ENCODE data around the gene VDAC2.

VDAC2 gene

DNA sequence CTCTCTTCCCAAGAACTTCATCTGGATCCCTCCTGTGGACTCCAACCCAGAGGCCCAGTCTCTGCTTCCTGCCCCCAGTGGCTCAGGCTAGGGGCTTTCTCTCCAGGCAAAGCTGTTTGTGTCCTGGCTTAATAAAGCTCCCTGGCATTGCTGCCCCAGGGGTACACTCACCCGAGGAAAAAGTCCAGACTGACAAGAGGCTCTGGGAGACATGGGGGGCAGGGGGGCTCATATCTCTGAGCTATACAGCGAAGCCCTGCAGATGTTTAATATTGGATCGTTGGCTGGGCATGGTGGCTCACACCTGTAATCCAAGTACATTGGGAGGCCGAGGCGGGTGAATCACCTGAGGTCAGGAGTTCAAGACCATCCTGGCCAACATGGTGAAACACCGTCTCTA lies 35.9 kb downstream of the VDAC2 start:
- FAIRE-seq (no peak), DNase-seq (ENCODE audit: insufficient read length, low spot score) (no peak)
- TF ChIP-seq TAF1 (IDR thresholded peaks at IDR 0.05; ENCODE audit: low read depth, low read length) (no peak), POLR2AphosphoS5 (IDR thresholded peaks at IDR 0.05; ENCODE audit: low read depth, low read length) (no peak), POLR2A (IDR thresholded peaks at IDR 0.05; ENCODE audit: low read depth, low read length) (no peak), PAX5 (IDR thresholded peaks at IDR 0.05; ENCODE audit: insufficient read depth, low read length, severe bottlenecking) (no peak), POU2F2 (IDR thresholded peaks at IDR 0.05; ENCODE audit: low read depth, low read length) (no peak), SPI1 (IDR thresholded peaks at IDR 0.05; ENCODE audit: low read depth, low read length) (no peak)

DNA sequence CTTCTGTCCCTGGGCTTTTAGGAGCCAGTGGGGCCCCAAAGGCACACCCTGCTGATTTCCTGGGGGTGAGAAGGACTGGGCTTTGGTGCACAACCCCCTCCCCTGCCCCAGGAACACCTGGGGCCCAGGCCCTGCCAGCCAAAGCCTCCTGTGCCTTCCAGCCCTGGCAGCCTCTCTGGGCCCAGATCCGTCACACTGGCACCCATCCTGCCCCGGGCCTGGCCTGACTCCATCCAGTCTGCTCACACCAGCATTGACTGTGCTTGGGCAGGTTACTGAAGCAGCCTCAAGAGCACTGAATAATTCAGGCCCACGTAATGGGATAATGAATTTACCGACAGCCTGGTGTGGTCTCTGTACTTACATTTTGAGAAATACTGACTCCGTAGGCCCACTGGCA lies 37.2 kb downstream of the VDAC2 start:
- FAIRE-seq = no peak
- DNase-seq (ENCODE audit: insufficient read length, low spot score) = no peak
- TF ChIP-seq SPI1 (IDR thresholded peaks at IDR 0.05; ENCODE audit: low read depth, low read length) = no peak
- TF ChIP-seq TAF1 (IDR thresholded peaks at IDR 0.05; ENCODE audit: low read depth, low read length) = no peak
- no peak for TF ChIP-seq PAX5 (IDR thresholded peaks at IDR 0.05; ENCODE audit: insufficient read depth, low read length, severe bottlenecking)
- no peak for TF ChIP-seq POLR2A (IDR thresholded peaks at IDR 0.05; ENCODE audit: low read depth, low read length)
- no peak for TF ChIP-seq POLR2AphosphoS5 (IDR thresholded peaks at IDR 0.05; ENCODE audit: low read depth, low read length)
- no peak for TF ChIP-seq POU2F2 (IDR thresholded peaks at IDR 0.05; ENCODE audit: low read depth, low read length)

DNA sequence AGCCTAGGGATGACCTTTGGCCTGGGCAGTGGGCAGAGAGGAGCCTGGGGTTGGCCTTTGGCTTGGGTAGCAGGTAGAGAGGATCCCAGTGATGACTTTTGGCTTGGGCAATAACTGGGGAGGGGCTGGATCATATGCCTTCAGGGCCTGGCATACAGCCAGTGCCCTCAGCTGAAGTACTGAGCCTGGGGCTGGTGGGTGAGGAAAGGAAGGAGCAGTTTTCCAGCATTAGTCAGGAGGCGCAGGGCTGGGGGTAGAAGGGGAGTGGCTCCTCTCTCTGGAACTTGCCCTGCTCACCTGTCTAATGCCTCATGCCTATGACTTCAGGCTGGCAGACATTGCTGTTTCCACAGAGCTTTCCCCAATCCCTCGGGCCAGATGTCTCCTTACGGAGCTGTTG lies 40.3 kb downstream of the VDAC2 start:
- FAIRE-seq = no peak
- no peak for DNase-seq (ENCODE audit: insufficient read length, low spot score)
- TF ChIP-seq TAF1 (IDR thresholded peaks at IDR 0.05; ENCODE audit: low read depth, low read length) (no peak), POLR2AphosphoS5 (IDR thresholded peaks at IDR 0.05; ENCODE audit: low read depth, low read length) (no peak), POU2F2 (IDR thresholded peaks at IDR 0.05; ENCODE audit: low read depth, low read length) (no peak), POLR2A (IDR thresholded peaks at IDR 0.05; ENCODE audit: low read depth, low read length) (no peak), PAX5 (IDR thresholded peaks at IDR 0.05; ENCODE audit: insufficient read depth, low read length, severe bottlenecking) (no peak), SPI1 (IDR thresholded peaks at IDR 0.05; ENCODE audit: low read depth, low read length) (no peak)

DNA sequence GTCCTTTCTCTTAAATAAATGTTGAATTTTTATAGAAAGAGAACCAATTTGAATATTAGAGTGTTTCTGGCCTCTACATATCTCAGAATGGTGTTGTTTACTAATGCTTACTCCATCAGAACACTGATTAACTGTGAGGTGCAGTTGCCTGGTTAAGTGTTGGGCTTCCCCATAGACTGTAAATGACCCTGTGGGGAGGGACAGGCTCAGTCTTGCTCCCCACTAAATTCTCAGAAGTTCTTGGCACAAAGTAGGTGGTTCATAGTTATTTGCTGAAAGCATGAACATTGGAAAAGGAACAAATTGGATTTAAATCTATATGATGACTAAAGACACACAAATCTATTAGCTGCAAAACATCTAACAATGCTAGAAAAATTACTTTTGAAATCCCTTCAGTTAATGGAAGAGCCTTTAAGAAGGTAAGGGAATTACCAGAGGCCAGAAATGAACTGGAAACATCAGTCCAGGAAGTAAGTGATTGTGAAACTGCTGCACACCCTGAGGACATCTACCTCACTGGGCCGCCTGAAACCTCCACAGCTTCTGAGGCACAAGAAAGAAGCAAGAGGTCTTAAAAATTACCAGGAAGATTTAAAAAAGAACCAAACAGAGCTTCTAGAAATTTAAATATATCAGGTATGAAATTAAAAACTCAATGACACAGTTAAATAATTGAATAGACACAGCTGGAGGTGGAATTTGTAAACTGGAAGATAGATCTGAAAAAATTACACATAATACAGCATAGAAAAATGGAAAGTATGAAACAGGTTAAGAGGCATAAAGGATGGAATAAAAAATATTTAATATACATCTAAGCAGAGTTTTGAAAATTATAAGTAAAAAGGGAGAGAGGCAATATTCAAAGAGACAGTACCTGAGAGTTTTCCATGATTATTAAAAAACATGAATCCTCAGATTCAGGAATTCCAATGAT lies 43.0 kb downstream of the VDAC2 start:
- DNase-seq (ENCODE audit: insufficient read length, low spot score) (no peak), FAIRE-seq (no peak)
- TF ChIP-seq TAF1 (IDR thresholded peaks at IDR 0.05; ENCODE audit: low read depth, low read length) = no peak
- TF ChIP-seq POLR2AphosphoS5 (IDR thresholded peaks at IDR 0.05; ENCODE audit: low read depth, low read length) = no peak
- no peak for TF ChIP-seq POU2F2 (IDR thresholded peaks at IDR 0.05; ENCODE audit: low read depth, low read length)

DNA sequence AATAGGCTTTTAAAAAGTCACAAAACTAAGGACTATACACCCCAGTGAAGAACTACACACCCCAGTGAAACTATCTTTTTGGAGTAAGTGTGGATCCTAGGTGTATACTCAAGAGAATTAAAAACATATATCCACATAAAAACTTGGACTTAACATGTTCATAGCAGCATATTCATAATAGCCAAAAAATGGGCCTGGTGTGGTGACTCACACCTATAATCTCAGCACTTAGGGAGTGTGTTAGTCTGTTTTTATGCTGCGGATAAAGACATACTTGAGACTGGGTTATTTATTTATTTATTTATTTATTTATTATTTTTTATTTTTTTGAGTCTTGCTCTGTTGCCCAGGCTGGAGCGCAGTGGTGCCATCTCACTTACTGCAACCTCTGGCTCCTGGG lies 44.1 kb downstream of the VDAC2 start:
- TF ChIP-seq PAX5 (IDR thresholded peaks at IDR 0.05; ENCODE audit: insufficient read depth, low read length, severe bottlenecking) (no peak), POLR2AphosphoS5 (IDR thresholded peaks at IDR 0.05; ENCODE audit: low read depth, low read length) (no peak), TAF1 (IDR thresholded peaks at IDR 0.05; ENCODE audit: low read depth, low read length) (no peak), POLR2A (IDR thresholded peaks at IDR 0.05; ENCODE audit: low read depth, low read length) (no peak), POU2F2 (IDR thresholded peaks at IDR 0.05; ENCODE audit: low read depth, low read length) (no peak), SPI1 (IDR thresholded peaks at IDR 0.05; ENCODE audit: low read depth, low read length) (no peak)
- no peak for DNase-seq (ENCODE audit: insufficient read length, low spot score)
- FAIRE-seq = no peak

DNA sequence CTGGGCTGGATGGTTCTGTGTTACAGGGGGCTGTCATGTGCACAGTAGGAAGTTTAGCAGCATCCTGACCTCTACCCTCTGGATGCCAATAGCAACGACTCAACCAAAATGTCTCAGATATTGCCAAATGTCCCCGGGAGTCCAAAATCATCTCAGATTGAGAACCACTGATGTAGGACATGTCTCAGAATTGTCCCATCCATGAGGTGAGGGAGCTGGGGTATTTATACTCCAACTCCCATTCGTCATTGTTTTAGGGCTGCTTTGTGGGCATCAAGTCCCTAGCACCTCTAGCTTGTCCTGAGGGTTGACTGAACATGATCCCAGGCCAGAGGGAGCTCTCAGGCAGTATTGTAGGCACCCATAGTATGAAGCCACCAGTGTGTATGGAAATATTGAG lies 50.4 kb downstream of the VDAC2 start:
- no peak for DNase-seq (ENCODE audit: insufficient read length, low spot score)
- no peak for TF ChIP-seq TAF1 (IDR thresholded peaks at IDR 0.05; ENCODE audit: low read depth, low read length)
- no peak for FAIRE-seq

DNA sequence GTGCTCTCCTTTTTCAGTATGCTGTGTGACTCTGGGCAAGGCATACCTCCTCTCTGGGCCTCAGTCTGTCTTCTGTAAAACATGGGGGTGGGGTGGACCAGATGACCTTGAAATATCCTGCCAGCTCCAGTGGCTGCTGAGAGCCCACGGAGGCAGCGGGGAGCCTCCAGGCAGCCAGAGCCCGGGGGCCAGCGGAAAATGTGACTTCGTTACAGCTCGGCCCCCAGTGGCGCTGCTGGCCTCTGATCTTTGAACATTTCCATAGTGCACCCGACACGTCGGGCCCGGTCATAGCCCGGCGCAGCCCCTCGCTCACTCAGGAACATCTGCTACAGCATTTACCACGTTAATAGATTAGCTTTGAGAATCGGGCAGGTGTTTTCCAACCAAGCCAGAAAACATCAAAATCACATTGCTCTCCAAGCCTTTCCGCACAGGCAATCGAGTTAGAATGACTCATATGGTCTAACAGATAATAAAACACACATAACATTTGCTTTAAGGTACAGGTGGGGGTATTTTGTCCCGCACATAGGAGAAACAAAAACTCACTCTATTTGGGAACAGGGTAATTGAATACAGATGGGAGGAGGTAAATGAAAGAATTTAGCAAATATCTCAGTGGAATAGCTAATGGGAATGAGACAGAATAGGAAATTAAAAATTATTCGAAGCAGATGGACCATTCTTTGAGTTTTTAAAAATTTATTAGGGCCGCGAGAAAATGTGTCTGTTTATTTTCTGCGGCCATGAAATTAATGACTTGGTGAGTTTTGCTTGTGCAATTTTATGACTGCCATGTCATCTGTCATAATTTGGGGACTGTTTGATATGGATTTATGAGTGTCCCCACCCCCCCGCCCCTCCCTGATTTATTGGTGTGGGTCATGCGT lies 51.5 kb downstream of the VDAC2 start:
- FAIRE-seq (no peak), DNase-seq (ENCODE audit: insufficient read length, low spot score) (no peak)
- TF ChIP-seq POLR2A (IDR thresholded peaks at IDR 0.05; ENCODE audit: low read depth, low read length) = no peak
- no peak for TF ChIP-seq POLR2AphosphoS5 (IDR thresholded peaks at IDR 0.05; ENCODE audit: low read depth, low read length)
- TF ChIP-seq SPI1 (IDR thresholded peaks at IDR 0.05; ENCODE audit: low read depth, low read length) = no peak
- no peak for TF ChIP-seq PAX5 (IDR thresholded peaks at IDR 0.05; ENCODE audit: insufficient read depth, low read length, severe bottlenecking)
- TF ChIP-seq TAF1 (IDR thresholded peaks at IDR 0.05; ENCODE audit: low read depth, low read length) = no peak
- no peak for TF ChIP-seq POU2F2 (IDR thresholded peaks at IDR 0.05; ENCODE audit: low read depth, low read length)

DNA sequence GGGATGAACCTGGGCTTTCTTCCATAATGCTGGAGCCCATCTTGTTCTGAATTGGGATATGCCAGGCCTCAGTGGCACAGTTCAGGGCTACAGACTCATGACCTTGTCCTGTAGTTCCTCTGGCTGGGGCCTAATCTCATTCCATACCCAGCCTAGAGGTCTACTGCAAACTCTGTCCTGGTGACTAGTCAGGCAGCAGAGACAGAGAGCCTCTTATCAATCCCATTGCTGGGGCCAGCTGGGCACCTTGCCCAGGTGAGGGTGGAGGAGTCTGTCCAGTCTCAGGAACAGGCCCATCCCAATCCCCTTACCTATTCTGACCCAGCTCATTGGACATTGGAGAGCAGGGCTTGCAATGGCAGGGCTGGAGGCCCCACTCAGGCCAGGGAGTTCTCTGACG lies 53.2 kb downstream of the VDAC2 start:
- DNase-seq (ENCODE audit: insufficient read length, low spot score) (no peak), FAIRE-seq (no peak)
- TF ChIP-seq TAF1 (IDR thresholded peaks at IDR 0.05; ENCODE audit: low read depth, low read length) = no peak
- no peak for TF ChIP-seq POLR2AphosphoS5 (IDR thresholded peaks at IDR 0.05; ENCODE audit: low read depth, low read length)
- no peak for TF ChIP-seq POLR2A (IDR thresholded peaks at IDR 0.05; ENCODE audit: low read depth, low read length)
- no peak for TF ChIP-seq POU2F2 (IDR thresholded peaks at IDR 0.05; ENCODE audit: low read depth, low read length)
- no peak for TF ChIP-seq SPI1 (IDR thresholded peaks at IDR 0.05; ENCODE audit: low read depth, low read length)
- no peak for TF ChIP-seq PAX5 (IDR thresholded peaks at IDR 0.05; ENCODE audit: insufficient read depth, low read length, severe bottlenecking)

DNA sequence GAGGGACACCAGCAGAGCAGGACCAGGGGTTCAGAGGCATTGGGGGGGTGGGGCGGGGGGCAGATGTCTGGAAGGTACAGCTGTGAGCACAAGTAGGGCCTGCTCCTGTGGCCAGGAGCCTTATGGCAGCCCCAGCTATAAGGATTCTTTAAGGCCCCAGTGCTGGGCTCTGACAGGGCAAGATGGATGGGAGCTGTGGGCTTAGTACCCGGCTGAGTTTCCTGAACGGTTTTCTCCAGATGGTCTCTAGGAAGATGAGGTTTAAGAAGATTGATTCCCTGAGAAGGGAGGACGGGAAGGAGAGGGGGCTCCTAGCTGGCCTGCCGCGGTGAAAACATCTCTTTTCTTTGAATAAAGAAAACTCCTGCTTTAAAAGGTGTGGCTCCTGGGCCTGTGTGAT lies 55.3 kb downstream of the VDAC2 start:
- no peak for DNase-seq (ENCODE audit: insufficient read length, low spot score)
- TF ChIP-seq POU2F2 (IDR thresholded peaks at IDR 0.05; ENCODE audit: low read depth, low read length) (no peak), POLR2AphosphoS5 (IDR thresholded peaks at IDR 0.05; ENCODE audit: low read depth, low read length) (no peak), PAX5 (IDR thresholded peaks at IDR 0.05; ENCODE audit: insufficient read depth, low read length, severe bottlenecking) (no peak), TAF1 (IDR thresholded peaks at IDR 0.05; ENCODE audit: low read depth, low read length) (no peak), POLR2A (IDR thresholded peaks at IDR 0.05; ENCODE audit: low read depth, low read length) (no peak), SPI1 (IDR thresholded peaks at IDR 0.05; ENCODE audit: low read depth, low read length) (no peak)
- no peak for FAIRE-seq

Data from GM12891 (cell line).